AG04450 (cell line): ENCODE measurements around the gene FTCDNL1. TPM values are rescaled to one million over a fixed set of nuclear protein-coding genes. Genes with fewer than 3 reads are reported as not detected.

Source experiments
- CTCF ChIA-PET: fragments of 300-600, 350-600 bp; formaldehyde crosslinking; extraction: SDS; loops from one replicate; lab custom pipeline; 2022; ENCODE audit warnings: antibody characterized with exemption, inconsistent platforms; lab: Charles Lee
- POLR2A ChIA-PET: fragments of 350-600 bp; formaldehyde crosslinking; extraction: SDS; loops from one replicate; lab custom pipeline; 2021; ENCODE audit warnings: antibody characterized with exemption, inconsistent platforms; lab: Yijun Ruan, JAX
- DNase-seq: peaks from one replicate; pipeline ENCODE4 v3.0.0-alpha.2; 2011; ENCODE audit warnings: low read depth, low spot score
- H3K27ac ChIP-seq: one replicate; pipeline ENCODE4 v1.5.1; 2012; ENCODE audit warnings: low read depth, low read length, control low read depth
- H3K27me3 ChIP-seq: one replicate; pipeline ENCODE4 v1.6.0; 2012; ENCODE audit warnings: low read length; ENCODE audit not compliant: control insufficient read depth, insufficient read depth
- H3K4me3 ChIP-seq: 2 replicates; pipeline ENCODE4 v1.5.1; 2011; ENCODE audit warnings: mild to moderate bottlenecking, low read depth, low read length, control low read depth
- H3K9me3 ChIP-seq: 2 replicates; pipeline ENCODE4 v1.5.1; 2012; ENCODE audit warnings: low read length; ENCODE audit not compliant: control insufficient read depth, insufficient read depth
- polyA plus RNA-seq: library from polyadenylated mRNA; depleted of rRNA; stranded (reverse); fragments of >200 nt; gene quantifications from 2 replicates; pipeline ENCODE4 v1.2.3, GENCODE V29; 2011
- TF ChIP-seq, protein P1 (sequence below): IDR thresholded peaks from 2 replicates; pipeline ENCODE4 v1.5.1; 2011; ENCODE audit warnings: low read depth, low read length, control low read depth, inconsistent platforms

The FTCDNL1 gene
- polyA plus RNA-seq, 1 experiment: 0.10 TPM

DNA sequence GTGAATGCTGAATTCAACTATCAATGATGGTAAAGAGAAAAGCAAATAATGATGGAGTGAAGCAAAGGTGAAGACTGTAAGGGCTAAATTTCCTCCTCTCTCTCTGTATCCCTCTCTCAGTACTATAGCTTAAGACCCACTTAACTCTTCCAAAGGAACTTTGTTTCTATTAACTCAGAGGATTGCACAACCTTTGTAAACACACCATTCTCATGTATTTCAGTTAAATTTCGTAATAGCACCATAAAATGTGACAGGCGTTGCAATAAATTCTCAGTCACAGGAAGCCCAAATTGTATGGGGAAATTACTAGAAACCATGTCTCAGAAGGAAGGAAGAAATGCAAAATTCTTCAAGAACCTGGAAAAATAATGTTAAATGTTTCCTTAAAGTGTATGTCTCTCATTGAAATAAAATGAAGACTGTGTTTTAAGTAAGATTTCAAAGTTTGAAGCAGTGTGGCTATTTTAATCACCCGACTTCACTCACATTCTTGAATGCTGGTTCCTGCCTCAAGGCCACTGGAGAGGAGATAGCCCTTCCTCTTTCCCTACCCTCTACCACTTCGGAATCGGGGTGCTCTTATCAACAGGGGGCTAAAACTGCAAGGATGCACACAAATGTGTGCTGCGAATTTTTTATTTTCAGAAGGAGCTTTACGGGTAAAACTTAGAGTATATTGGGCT lies 112.1 kb downstream of the FTCDNL1 start:
- Histone ChIP-seq H3K4me3 (no peak overlapping the region), H3K9me3 (no peaks in the 10 kb centered on the region), H3K27ac (no peak overlapping the region), H3K27me3 (peaks cover 2% of the 10 kb centered on the region)
- TF ChIP-seq, protein P1, sequence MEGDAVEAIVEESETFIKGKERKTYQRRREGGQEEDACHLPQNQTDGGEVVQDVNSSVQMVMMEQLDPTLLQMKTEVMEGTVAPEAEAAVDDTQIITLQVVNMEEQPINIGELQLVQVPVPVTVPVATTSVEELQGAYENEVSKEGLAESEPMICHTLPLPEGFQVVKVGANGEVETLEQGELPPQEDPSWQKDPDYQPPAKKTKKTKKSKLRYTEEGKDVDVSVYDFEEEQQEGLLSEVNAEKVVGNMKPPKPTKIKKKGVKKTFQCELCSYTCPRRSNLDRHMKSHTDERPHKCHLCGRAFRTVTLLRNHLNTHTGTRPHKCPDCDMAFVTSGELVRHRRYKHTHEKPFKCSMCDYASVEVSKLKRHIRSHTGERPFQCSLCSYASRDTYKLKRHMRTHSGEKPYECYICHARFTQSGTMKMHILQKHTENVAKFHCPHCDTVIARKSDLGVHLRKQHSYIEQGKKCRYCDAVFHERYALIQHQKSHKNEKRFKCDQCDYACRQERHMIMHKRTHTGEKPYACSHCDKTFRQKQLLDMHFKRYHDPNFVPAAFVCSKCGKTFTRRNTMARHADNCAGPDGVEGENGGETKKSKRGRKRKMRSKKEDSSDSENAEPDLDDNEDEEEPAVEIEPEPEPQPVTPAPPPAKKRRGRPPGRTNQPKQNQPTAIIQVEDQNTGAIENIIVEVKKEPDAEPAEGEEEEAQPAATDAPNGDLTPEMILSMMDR: no peak
- ChIA-PET POLR2A (no interaction called here), CTCF (interaction anchor here (1.2 to 5.1 kb wide), 22 partner anchors 9 to 1425 kb away, joined by 3 to 74 read pairs (median 6); no protein-coding TSS in a partner anchor)
- DNase-seq: peak; percentile 37

DNA sequence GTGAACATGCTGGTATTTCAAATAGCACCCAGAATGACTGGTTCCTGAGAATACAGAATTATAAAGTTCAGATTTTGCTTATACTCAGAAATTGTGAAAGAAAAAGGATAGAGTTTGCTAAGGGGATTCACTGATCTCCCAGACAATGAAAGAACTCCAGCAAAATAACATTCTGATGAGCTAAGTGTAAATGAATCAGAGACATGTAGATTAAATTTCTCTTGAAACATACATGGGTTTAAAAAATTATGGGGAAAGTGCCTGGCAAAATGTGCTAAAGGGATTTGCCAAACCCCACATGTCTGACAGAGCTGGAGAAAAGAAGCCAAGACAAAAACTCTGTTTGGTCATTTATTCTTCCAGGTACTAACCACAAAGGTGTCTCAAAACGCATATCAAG lies 116.3 kb downstream of the FTCDNL1 start:
- no peak overlapping the region for H3K4me3 ChIP-seq
- H3K9me3 ChIP-seq: no peaks in the 10 kb centered on the region
- CTCF ChIA-PET: interaction anchor here (0.6 to 1.3 kb wide), 2 partner anchors 30 to 32 kb away, joined by 3 to 7 read pairs; no protein-coding TSS in a partner anchor
- no peak for DNase-seq
- POLR2A ChIA-PET: no interaction called here
- TF ChIP-seq, protein P1: no peak
- H3K27me3 ChIP-seq: peaks cover 2% of the 10 kb centered on the region
- no peak overlapping the region for H3K27ac ChIP-seq

DNA sequence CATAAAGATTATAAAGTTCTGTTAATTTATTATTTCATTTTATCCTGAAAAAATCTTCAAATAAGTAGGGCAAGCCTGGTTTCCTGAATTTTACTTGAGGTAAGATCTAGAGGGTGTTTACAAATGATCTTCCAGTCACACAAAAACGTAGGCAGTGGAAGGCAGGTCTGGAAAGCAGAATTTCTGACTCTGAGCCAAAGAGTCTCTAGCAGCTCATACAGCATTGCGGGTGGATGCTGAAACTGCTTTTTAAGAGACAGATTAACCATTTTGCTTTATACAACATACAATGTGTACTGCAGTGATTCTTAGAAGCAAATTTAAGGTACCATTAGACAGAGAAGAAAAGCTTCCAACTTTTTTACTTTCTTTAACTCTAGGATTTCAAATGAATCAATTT lies 117.0 kb downstream of the FTCDNL1 start:
- POLR2A ChIA-PET: no interaction called here
- CTCF ChIA-PET: no interaction called here
- TF ChIP-seq, protein P1: no peak
- H3K27ac ChIP-seq: no peak overlapping the region
- H3K9me3 ChIP-seq: no peaks in the 10 kb centered on the region
- DNase-seq: no peak
- H3K4me3 ChIP-seq: no peak overlapping the region
- H3K27me3 ChIP-seq: peaks cover 2% of the 10 kb centered on the region

DNA sequence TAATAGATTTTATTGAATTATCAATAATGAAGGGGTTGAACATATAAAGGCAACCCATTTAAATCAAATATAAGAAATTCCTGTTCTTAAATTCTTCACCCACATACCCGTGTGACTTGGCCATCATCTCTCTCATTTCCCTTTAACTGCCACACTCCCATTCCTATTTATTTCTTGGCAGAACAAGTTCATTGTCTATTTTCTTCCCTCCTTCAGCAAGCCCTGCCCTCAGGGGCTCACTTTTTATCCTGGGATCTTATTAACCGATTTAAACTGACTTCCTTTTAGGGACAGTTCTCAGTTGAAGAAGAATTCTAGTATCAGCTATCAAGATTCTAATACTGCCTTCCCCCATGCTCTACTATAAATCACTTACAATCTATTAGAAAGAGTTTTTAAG lies 123.2 kb downstream of the FTCDNL1 start:
- H3K27ac ChIP-seq: no peak overlapping the region
- H3K27me3 ChIP-seq: peaks cover 3% of the 10 kb centered on the region
- H3K9me3 ChIP-seq: no peaks in the 10 kb centered on the region
- H3K4me3 ChIP-seq: no peak overlapping the region
- no peak for DNase-seq
- TF ChIP-seq, protein P1: no peak
- CTCF ChIA-PET: interaction anchor here (1.2 kb wide), 1 partner anchor 23 kb away, joined by 3 read pairs; no protein-coding TSS in a partner anchor
- POLR2A ChIA-PET: no interaction called here

DNA sequence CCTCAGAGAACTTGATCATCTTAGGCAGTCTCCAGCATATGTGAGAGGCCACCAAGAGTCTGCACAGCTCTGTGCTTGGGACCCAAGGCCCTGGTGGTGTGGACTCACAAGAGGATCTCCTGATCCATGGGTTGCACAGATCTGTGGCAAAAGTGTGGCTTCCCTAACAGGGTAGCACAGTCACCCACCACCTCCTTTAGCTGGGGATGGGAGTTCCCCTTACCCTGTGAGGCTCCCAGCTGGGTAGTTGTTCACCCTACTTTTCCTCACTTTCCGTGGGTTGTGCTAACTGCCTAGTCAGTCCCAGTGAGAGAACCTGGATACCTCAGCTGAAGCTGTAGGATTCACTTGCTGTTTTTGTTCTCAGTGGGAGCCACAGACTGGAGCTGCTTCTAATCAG lies 123.7 kb downstream of the FTCDNL1 start:
- TF ChIP-seq, protein P1: no peak
- no peaks in the 10 kb centered on the region for H3K9me3 ChIP-seq
- no peak for DNase-seq
- POLR2A ChIA-PET: no interaction called here
- no peak overlapping the region for H3K27ac ChIP-seq
- H3K4me3 ChIP-seq: no peak overlapping the region
- H3K27me3 ChIP-seq: peaks cover 3% of the 10 kb centered on the region
- CTCF ChIA-PET: no interaction called here
